ENCODE measurements around the gene CCDC148. TPM values are rescaled to one million over a fixed set of nuclear protein-coding genes. Genes with fewer than 3 reads are reported as not detected.

Gene CCDC148
- total and polyA plus RNA-seq, 2 donors (not counting 3 experiments of a cell fraction or from before 2014, with no cell fraction given): 0.04 to 0.69 TPM

DNA sequence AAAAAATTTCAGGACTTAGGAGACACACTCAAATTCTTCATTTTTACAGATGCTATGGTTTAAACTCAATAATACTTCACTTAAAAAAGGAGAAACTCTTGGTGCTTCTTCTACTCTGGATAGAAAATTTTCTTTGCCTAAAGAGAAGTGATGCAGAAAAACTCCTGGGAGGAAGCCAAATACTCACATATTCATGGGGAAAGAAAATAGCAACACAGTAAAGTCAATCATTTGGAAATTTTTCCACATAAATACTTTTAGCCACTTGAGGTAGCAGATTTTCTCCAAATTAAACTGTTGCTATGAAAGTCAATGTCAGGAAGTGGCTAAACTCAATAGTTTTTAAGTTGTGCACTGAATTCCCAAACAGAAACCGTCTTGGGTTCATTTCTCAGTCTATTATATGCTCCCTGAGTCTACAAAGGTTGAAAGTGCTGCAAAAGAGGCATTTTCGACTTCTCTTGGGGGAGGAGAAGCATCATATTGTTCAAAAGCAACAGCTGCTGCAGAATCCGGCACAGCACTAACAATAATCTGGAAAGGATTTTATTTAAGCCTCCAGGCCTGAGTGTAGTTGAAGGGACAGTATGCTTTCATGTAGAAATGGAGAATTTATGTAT is 273.8 kb downstream of the CCDC148 start:
- POLR2A ChIA-PET: no interaction called here
- no peak overlapping the region for H3K9ac ChIP-seq (replicated peaks; ENCODE audit: extremely low read depth, insufficient read depth, low read length)
- H3K4me3 ChIP-seq (replicated peaks in 1 of 3; ENCODE audit: insufficient read depth in 1 of 3, low read depth in 1 of 3, low read length in 3 of 3): no peak overlapping the region
- no peaks in the 10 kb centered on the region for H3K4me1 ChIP-seq (ENCODE audit: control insufficient read depth, extremely low read depth, insufficient read depth, low read length)
- no TSS peak for BruUV-seq (replicated peaks)
- dilution Hi-C loops (cut with MboI; ENCODE audit: extremely low pct_ligation_motif_present, low sequenced_read_pairs) (no loop called here), intact Hi-C loops (cut with micrococcal nuclease) (no loop called here)
- H2AFZ ChIP-seq (ENCODE audit: low read depth, low read length): no peak overlapping the region
- H3K79me2 ChIP-seq (ENCODE audit: control insufficient read depth, insufficient read depth, low read length): no peaks in the 10 kb centered on the region
- TF ChIP-seq JUN (IDR thresholded peaks at IDR 0.05; ENCODE audit: borderline replicate concordance, insufficient read depth, insufficient read length, low read depth) (no peak), POLR2AphosphoS5 (IDR thresholded peaks at IDR 0.05; ENCODE audit: insufficient read depth, low read depth, low read length) (no peak), FOS (IDR thresholded peaks at IDR 0.05; ENCODE audit: borderline replicate concordance, insufficient read depth, low read length) (no peak), GATA2 (IDR thresholded peaks at IDR 0.05; ENCODE audit: insufficient read depth, insufficient read length, low read depth, low read length) (no peak), MYC (IDR thresholded peaks at IDR 0.05; ENCODE audit: low read depth, low read length) (no peak), EZH2 (IDR thresholded peaks at IDR 0.05; ENCODE audit: borderline replicate concordance, low read depth, low read length, severe bottlenecking) (no peak), POLR2A (IDR thresholded peaks at IDR 0.05; ENCODE audit: low read depth, low read length) (no peak)
- TF ChIP-seq, protein P1, sequence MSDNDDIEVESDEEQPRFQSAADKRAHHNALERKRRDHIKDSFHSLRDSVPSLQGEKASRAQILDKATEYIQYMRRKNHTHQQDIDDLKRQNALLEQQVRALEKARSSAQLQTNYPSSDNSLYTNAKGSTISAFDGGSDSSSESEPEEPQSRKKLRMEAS (IDR thresholded peaks at IDR 0.05; ENCODE audit: insufficient read depth, insufficient read length): no peak
- TF ChIP-seq, protein P2, sequence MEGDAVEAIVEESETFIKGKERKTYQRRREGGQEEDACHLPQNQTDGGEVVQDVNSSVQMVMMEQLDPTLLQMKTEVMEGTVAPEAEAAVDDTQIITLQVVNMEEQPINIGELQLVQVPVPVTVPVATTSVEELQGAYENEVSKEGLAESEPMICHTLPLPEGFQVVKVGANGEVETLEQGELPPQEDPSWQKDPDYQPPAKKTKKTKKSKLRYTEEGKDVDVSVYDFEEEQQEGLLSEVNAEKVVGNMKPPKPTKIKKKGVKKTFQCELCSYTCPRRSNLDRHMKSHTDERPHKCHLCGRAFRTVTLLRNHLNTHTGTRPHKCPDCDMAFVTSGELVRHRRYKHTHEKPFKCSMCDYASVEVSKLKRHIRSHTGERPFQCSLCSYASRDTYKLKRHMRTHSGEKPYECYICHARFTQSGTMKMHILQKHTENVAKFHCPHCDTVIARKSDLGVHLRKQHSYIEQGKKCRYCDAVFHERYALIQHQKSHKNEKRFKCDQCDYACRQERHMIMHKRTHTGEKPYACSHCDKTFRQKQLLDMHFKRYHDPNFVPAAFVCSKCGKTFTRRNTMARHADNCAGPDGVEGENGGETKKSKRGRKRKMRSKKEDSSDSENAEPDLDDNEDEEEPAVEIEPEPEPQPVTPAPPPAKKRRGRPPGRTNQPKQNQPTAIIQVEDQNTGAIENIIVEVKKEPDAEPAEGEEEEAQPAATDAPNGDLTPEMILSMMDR (IDR thresholded peaks at IDR 0.05; ENCODE audit: extremely low read depth in 1 of 2, insufficient read depth in 1 of 2, low read depth in 1 of 2, low read length in 2 of 2): no peak
- no peak for FAIRE-seq
- H3K9me1 ChIP-seq (replicated peaks; ENCODE audit: control insufficient read depth, extremely low read depth, insufficient read depth, low read length): no peaks in the 10 kb centered on the region
- no peaks in the 10 kb centered on the region for H3K9me3 ChIP-seq (replicated peaks; ENCODE audit: control insufficient read depth, insufficient read depth, low read length)
- H3K36me3 ChIP-seq (ENCODE audit: control insufficient read depth in 2 of 2, extremely low read depth in 1 of 2, insufficient read depth in 2 of 2, low read length in 2 of 2): no peaks in the 10 kb centered on the region
- no peak for DNase-seq (ENCODE audit: low read depth, low spot score)
- CTCF ChIA-PET: no interaction called here
- H3K27me3 ChIP-seq (ENCODE audit: control insufficient read depth in 2 of 2, insufficient read depth in 2 of 2, low read length in 2 of 2): peaks cover 19 to 23% of the 10 kb centered on the region in 2 experiments
- H4K20me1 ChIP-seq (replicated peaks; ENCODE audit: control insufficient read depth, extremely low read depth, insufficient read depth, low read length): no peaks in the 10 kb centered on the region
- no peak overlapping the region for H3K4me2 ChIP-seq (ENCODE audit: insufficient read depth, low read length)
- H3K27ac ChIP-seq (ENCODE audit: insufficient read depth, low read depth, low read length): no peak overlapping the region

All from endothelial cell of umbilical vein (primary cell).